Mesenchymal stem cell (in vitro differentiated cells and primary cell): ENCODE data around the gene ETFB.

Experiments
- DNase-seq: peaks from one replicate; pipeline ENCODE4 v3.0.0-alpha.2; 2013
- H2AFZ ChIP-seq: one replicate; pipeline ENCODE4 v1.6.1; 2013; ENCODE audit warnings: low read depth, mild to moderate bottlenecking, control low read depth, inconsistent platforms, low read length, moderate library complexity
- H2AK5ac ChIP-seq: 2 replicates; pipeline ENCODE4 v1.6.1; 2013; ENCODE audit warnings: low read length, moderate library complexity, mild to moderate bottlenecking, inconsistent platforms; ENCODE audit not compliant: severe bottlenecking
- H2BK120ac ChIP-seq: one replicate; pipeline ENCODE4 v1.6.1; 2013; ENCODE audit warnings: low read depth, mild to moderate bottlenecking, inconsistent platforms, low read length, moderate library complexity
- H2BK12ac ChIP-seq, 2 experiments: one replicate each; pipeline ENCODE4 v1.6.1; 2013; ENCODE audit warnings: inconsistent platforms in 2 of 2, low read length in 2 of 2, mild to moderate bottlenecking in 2 of 2, moderate library complexity in 2 of 2, control low read depth in 1 of 2
- H2BK15ac ChIP-seq: one replicate; pipeline ENCODE4 v1.6.1; 2013; ENCODE audit warnings: mild to moderate bottlenecking, low read depth, inconsistent platforms; ENCODE audit not compliant: poor library complexity, severe bottlenecking
- H2BK5ac ChIP-seq: 2 replicates; pipeline ENCODE4 v1.6.1; 2013; ENCODE audit warnings: low read depth, mild to moderate bottlenecking, low read length, control low read depth, inconsistent platforms; ENCODE audit not compliant: poor library complexity, severe bottlenecking
- H3K14ac ChIP-seq, 2 experiments: one replicate each; pipeline ENCODE4 v1.6.1; 2013; ENCODE audit warnings: inconsistent platforms in 2 of 2, low read length in 2 of 2, control low read depth in 1 of 2, mild to moderate bottlenecking in 1 of 2, moderate library complexity in 1 of 2
- H3K18ac ChIP-seq, 2 experiments: one replicate each; pipeline ENCODE4 v1.6.1; 2013; ENCODE audit warnings: inconsistent platforms in 2 of 2, low read length in 2 of 2, control low read depth in 1 of 2, low read depth in 1 of 2, mild to moderate bottlenecking in 1 of 2
- H3K23ac ChIP-seq, 2 experiments: one replicate each; pipeline ENCODE4 v1.6.1; 2013; ENCODE audit warnings: inconsistent platforms in 2 of 2, low read length in 2 of 2, mild to moderate bottlenecking in 2 of 2, moderate library complexity in 2 of 2, control low read depth in 1 of 2
- H3K27ac ChIP-seq: 2 replicates; pipeline ENCODE4 v1.5.1; 2013; ENCODE audit warnings: mild to moderate bottlenecking, moderate library complexity, low read length, control low read depth, inconsistent platforms; ENCODE audit not compliant: poor library complexity, severe bottlenecking
- H3K27me3 ChIP-seq, 2 experiments: 2 replicates each; pipeline versions ENCODE4 v1.6.1 to v1.7.0; 2013; ENCODE audit warnings: low read length in 2 of 2, mild to moderate bottlenecking in 2 of 2, moderate library complexity in 2 of 2, control low read depth in 1 of 2, inconsistent platforms in 1 of 2; ENCODE audit not compliant: control insufficient read depth in 1 of 2, insufficient read depth in 1 of 2
- H3K36me3 ChIP-seq, 2 experiments: 2 replicates each; pipeline versions ENCODE4 v1.6.1 to v1.7.0; 2013; ENCODE audit warnings: low read length in 2 of 2, control low read depth in 1 of 2, inconsistent platforms in 1 of 2, low read depth in 1 of 2, mild to moderate bottlenecking in 1 of 2; ENCODE audit not compliant: insufficient read depth in 2 of 2, control insufficient read depth in 1 of 2
- H3K4ac ChIP-seq, 2 experiments: one replicate each; pipeline ENCODE4 v1.6.1; 2013; ENCODE audit warnings: inconsistent platforms in 2 of 2, low read length in 2 of 2, mild to moderate bottlenecking in 2 of 2, moderate library complexity in 2 of 2, control low read depth in 1 of 2, low read depth in 1 of 2
- H3K4me1 ChIP-seq: 2 replicates; pipeline ENCODE4 v1.6.1; 2013; ENCODE audit warnings: low read depth, low read length, control low read depth; ENCODE audit not compliant: control insufficient read depth, insufficient read depth
- H3K4me2 ChIP-seq: 2 replicates; pipeline ENCODE4 v1.6.1; 2013; ENCODE audit warnings: low read length, mild to moderate bottlenecking, inconsistent platforms; ENCODE audit not compliant: poor library complexity, severe bottlenecking
- H3K4me3 ChIP-seq, 2 experiments: 2 replicates each; pipeline versions ENCODE4 v1.5.1 to v1.7.0; 2013; ENCODE audit warnings: low read length in 2 of 2, mild to moderate bottlenecking in 2 of 2, control low read depth in 1 of 2, low read depth in 1 of 2; ENCODE audit not compliant: insufficient read depth in 1 of 2
- H3K79me1 ChIP-seq: replicated peaks from 2 replicates; pipeline ENCODE4 v1.6.1; 2013; ENCODE audit warnings: mild to moderate bottlenecking, control low read depth, low read length, inconsistent platforms; ENCODE audit not compliant: poor library complexity, severe bottlenecking
- H3K9ac ChIP-seq: 2 replicates; pipeline ENCODE4 v1.7.0; 2013; ENCODE audit warnings: mild to moderate bottlenecking, low read length, moderate library complexity
- H3K9me3 ChIP-seq: 2 replicates; pipeline ENCODE4 v1.7.0; 2013; ENCODE audit warnings: mild to moderate bottlenecking, low read length; ENCODE audit not compliant: control insufficient read depth
- H4K8ac ChIP-seq: one replicate; pipeline ENCODE4 v1.6.1; 2013; ENCODE audit warnings: inconsistent platforms, mild to moderate bottlenecking, low read length, moderate library complexity
- H4K91ac ChIP-seq: one replicate; pipeline ENCODE4 v1.6.1; 2013; ENCODE audit warnings: mild to moderate bottlenecking, low read length, inconsistent platforms
- WGBS: methylation state at CpG from one replicate; pipeline ENCODE4 v1.1.7; 2013; ENCODE audit warnings: mixed read lengths; 5-methylcytosine and 5-hydroxymethylcytosine counted together

Gene ETFB

GRCh38 chr19:51391073-51391611 lies 25.0 kb upstream of the ETFB start:
- H2BK120ac ChIP-seq: no peak overlapping the region
- H4K8ac ChIP-seq: no peak overlapping the region
- no peak overlapping the region for H4K91ac ChIP-seq
- WGBS: 77% methylated on average over 6 of the region's 8 CpGs
- H3K4me1 ChIP-seq: peaks cover 8% of the 10 kb centered on the region
- H2AK5ac ChIP-seq: no peak overlapping the region
- H3K23ac ChIP-seq: no peak overlapping the region
- H3K36me3 ChIP-seq: no peaks in the 10 kb centered on the region
- H3K4me2 ChIP-seq: no peak overlapping the region
- H2BK15ac ChIP-seq: no peak overlapping the region
- H3K18ac ChIP-seq: no peak overlapping the region
- no peak for DNase-seq
- no peaks in the 10 kb centered on the region for H3K9me3 ChIP-seq
- H2BK5ac ChIP-seq: no peak overlapping the region
- H3K27ac ChIP-seq: no peak overlapping the region
- no peaks in the 10 kb centered on the region for H3K79me1 ChIP-seq
- no peak overlapping the region for H3K4me3 ChIP-seq
- no peak overlapping the region for H2AFZ ChIP-seq
- H3K9ac ChIP-seq: no peak overlapping the region
- no peak overlapping the region for H2BK12ac ChIP-seq
- H3K27me3 ChIP-seq: no peaks in the 10 kb centered on the region
- no peak overlapping the region for H3K14ac ChIP-seq
- no peak overlapping the region for H3K4ac ChIP-seq

- no peak overlapping the region for H2BK12ac ChIP-seq
- H3K4ac ChIP-seq: no peak overlapping the region
- H2BK15ac ChIP-seq: no peak overlapping the region
- no peaks in the 10 kb centered on the region for H3K27me3 ChIP-seq
- H3K18ac ChIP-seq: no peak overlapping the region
- H3K23ac ChIP-seq: no peak overlapping the region
- H3K79me1 ChIP-seq: no peaks in the 10 kb centered on the region
- H2BK5ac ChIP-seq: no peak overlapping the region
- no peak overlapping the region for H2BK120ac ChIP-seq
- no peak overlapping the region for H3K4me3 ChIP-seq
- H2AK5ac ChIP-seq: no peak overlapping the region
- no peak overlapping the region for H3K27ac ChIP-seq
- H3K4me2 ChIP-seq: no peak overlapping the region
- peaks cover 3% of the 10 kb centered on the region for H3K4me1 ChIP-seq
- H3K14ac ChIP-seq: no peak overlapping the region
- no peak overlapping the region for H3K9ac ChIP-seq
- DNase-seq: no peak
- H3K36me3 ChIP-seq: no peaks in the 10 kb centered on the region
- no peak overlapping the region for H4K8ac ChIP-seq
- WGBS: 93% methylated on average over 14 of the region's 14 CpGs
- no peak overlapping the region for H4K91ac ChIP-seq
- no peaks in the 10 kb centered on the region for H3K9me3 ChIP-seq
- no peak overlapping the region for H2AFZ ChIP-seq
Observed at GRCh38 chr19:51389143-51389542, 23.0 kb upstream of the ETFB start.

DNA sequence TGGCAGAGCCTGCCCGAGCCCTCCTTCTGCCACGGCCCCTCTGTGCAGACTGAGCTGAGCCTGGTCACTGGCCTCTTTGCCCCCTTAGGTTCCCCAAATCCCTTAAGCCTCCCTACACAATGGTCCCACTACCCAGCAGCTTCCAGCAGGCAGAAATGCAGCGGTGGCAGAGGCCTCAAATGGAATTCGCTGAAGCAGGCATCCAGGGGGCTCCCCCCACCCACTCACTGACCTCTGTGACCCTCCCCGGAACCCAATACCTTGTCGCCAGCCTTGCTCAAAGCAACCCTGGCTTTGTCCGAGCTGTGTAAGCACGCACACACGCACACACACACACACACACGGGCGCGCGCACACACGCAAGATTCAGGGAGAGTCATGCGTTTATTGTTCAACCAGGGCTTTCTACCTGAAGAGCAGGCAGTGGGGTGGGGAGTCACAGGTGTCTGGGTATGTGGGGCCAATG lies 21.8 kb upstream of the ETFB start, which contains the start of gene LIM2:
LIM2 (minus strand) TSS at position 51 of the 466 bp plus-strand sequence. CDS start 531 bp downstream, outside the sequence.
- H2BK5ac ChIP-seq: no peak within 1 kb of the TSS
- H2BK120ac ChIP-seq: no peak within 1 kb of the TSS
- no peak within 1 kb of the TSS for H3K9ac ChIP-seq
- no peaks in the 10 kb centered on the region for H3K27me3 ChIP-seq
- no peak for DNase-seq
- no peaks in the 10 kb centered on the region for H3K79me1 ChIP-seq
- H3K27ac ChIP-seq: no peak within 1 kb of the TSS
- no peak within 1 kb of the TSS for H3K18ac ChIP-seq
- H4K8ac ChIP-seq: no peak within 1 kb of the TSS
- no peak within 1 kb of the TSS for H3K14ac ChIP-seq
- H3K4me1 ChIP-seq: no peaks in the 10 kb centered on the region
- no peak within 1 kb of the TSS for H4K91ac ChIP-seq
- no peaks in the 10 kb centered on the region for H3K36me3 ChIP-seq
- no peak within 1 kb of the TSS for H2AFZ ChIP-seq
- H3K23ac ChIP-seq: no peak within 1 kb of the TSS
- no peak within 1 kb of the TSS for H3K4me3 ChIP-seq
- H2AK5ac ChIP-seq: no peak within 1 kb of the TSS
- no peak within 1 kb of the TSS for H3K4me2 ChIP-seq
- no peak within 1 kb of the TSS for H3K4ac ChIP-seq
- no peaks in the 10 kb centered on the region for H3K9me3 ChIP-seq
- WGBS: 88% methylated on average over 15 of the region's 15 CpGs
- no peak within 1 kb of the TSS for H2BK15ac ChIP-seq
- H2BK12ac ChIP-seq: no peak within 1 kb of the TSS

DNA sequence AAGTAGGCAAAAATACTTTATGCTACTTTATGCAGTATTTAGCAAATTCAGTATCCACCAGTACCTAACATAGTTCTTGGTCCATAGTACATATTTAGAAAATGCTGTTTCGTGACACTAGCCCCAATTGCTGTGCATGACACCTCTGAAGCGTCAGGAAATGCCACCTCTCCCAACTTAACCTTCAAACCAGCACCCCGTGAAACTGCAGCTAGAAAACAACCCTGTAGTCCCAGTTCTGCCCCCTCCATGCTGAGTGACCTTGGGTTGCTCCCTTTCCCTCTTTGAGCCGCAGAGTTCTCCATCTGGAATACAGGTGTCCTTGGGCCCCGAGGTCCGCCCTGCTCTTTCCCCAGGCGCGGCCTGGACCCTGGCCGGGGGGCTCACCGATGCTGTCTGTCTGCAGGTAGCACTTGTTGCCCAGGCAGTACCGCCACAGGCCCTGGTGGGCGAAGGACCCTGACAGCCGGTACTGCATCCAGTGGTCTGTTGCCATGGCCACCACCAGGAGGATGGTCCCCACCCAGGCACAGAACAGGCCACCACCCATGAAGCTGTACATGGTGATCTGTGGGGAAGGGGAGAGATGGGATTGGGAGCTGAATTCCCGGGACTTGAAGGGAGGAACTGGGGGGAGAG lies 20.8 kb upstream of the ETFB start:
- Histone ChIP-seq H3K9me3 (no peaks in the 10 kb centered on the region), H2AFZ (no peak overlapping the region), H3K4ac (no peak overlapping the region), H3K27ac (no peak overlapping the region), H3K9ac (no peak overlapping the region), H3K14ac (no peak overlapping the region), H3K4me1 (no peaks in the 10 kb centered on the region), H2AK5ac (no peak overlapping the region), H3K36me3 (no peaks in the 10 kb centered on the region), H3K27me3 (no peaks in the 10 kb centered on the region), H2BK15ac (no peak overlapping the region), H2BK120ac (no peak overlapping the region), H3K79me1 (no peaks in the 10 kb centered on the region), H2BK12ac (no peak overlapping the region), H4K8ac (no peak overlapping the region), H2BK5ac (no peak overlapping the region), H3K18ac (no peak overlapping the region), H3K4me3 (no peak overlapping the region), H4K91ac (no peak overlapping the region), H3K4me2 (no peak overlapping the region), H3K23ac (no peak overlapping the region)
- 90% methylated on average over 14 of the region's 14 CpGs for WGBS
- no peak for DNase-seq
